GM23338 (cell line): ENCODE data around the gene C3orf62. TPM values are rescaled to one million over a fixed set of nuclear protein-coding genes. Genes with fewer than 3 reads are reported as not detected.

Experiments
- ATAC-seq: fragments of 200-7000 bp; cut with Tn5 transposase; 3 replicates; pipeline ENCODE4 v1.9.1; 2020
- DNase-seq: peaks from one replicate; pipeline ENCODE4 v3.0.0-alpha.2; 2015; ENCODE audit warnings: low spot score
- H2AFZ ChIP-seq: fragments of 200-600 bp; sonication (generic); 2 replicates; pipeline ENCODE4 v1.8.0; 2016; ENCODE audit warnings: antibody characterized with exemption, mild to moderate bottlenecking, moderate library complexity
- H3F3A ChIP-seq: fragments of 200-600 bp; sonication (generic); replicated peaks from 2 replicates; pipeline ENCODE4 v1.8.0; 2017; ENCODE audit warnings: antibody characterized with exemption, mixed run types, low read depth
- H3K27ac ChIP-seq: fragments of 200-600 bp; sonication (generic); 2 replicates; pipeline ENCODE4 v1.6.1; 2016; ENCODE audit warnings: low read depth
- H3K27me3 ChIP-seq: fragments of 200-600 bp; sonication (generic); 2 replicates; pipeline ENCODE4 v1.8.0; 2016; ENCODE audit warnings: mild to moderate bottlenecking, mixed run types, moderate library complexity; ENCODE audit not compliant: insufficient read depth
- H3K36me3 ChIP-seq: fragments of 200-600 bp; sonication (generic); 2 replicates; pipeline ENCODE4 v1.8.0; 2016; ENCODE audit warnings: mild to moderate bottlenecking; ENCODE audit not compliant: insufficient read depth
- H3K4me1 ChIP-seq: fragments of 200-600 bp; sonication (generic); 2 replicates; pipeline ENCODE4 v1.8.0; 2016; ENCODE audit warnings: mild to moderate bottlenecking, moderate library complexity; ENCODE audit not compliant: insufficient read depth
- H3K4me2 ChIP-seq: fragments of 200-600 bp; sonication (generic); 2 replicates; pipeline ENCODE4 v1.7.1; 2017; ENCODE audit warnings: mixed run types
- H3K4me3 ChIP-seq: fragments of 200-600 bp; sonication (generic); 2 replicates; pipeline ENCODE4 v1.6.1; 2016; ENCODE audit warnings: mixed run types
- H3K79me2 ChIP-seq: fragments of 200-600 bp; sonication (generic); replicated peaks from 2 replicates; pipeline ENCODE4 v1.8.0; 2017; ENCODE audit warnings: mild to moderate bottlenecking; ENCODE audit not compliant: insufficient read depth
- H3K9me2 ChIP-seq: fragments of 200-600 bp; sonication (generic); 2 replicates; pipeline ENCODE4 v1.8.0; 2017; ENCODE audit not compliant: insufficient read depth
- H4K20me1 ChIP-seq: fragments of 200-600 bp; sonication (generic); replicated peaks from 2 replicates; pipeline ENCODE4 v1.8.0; 2017; ENCODE audit warnings: mild to moderate bottlenecking; ENCODE audit not compliant: insufficient read depth
- H3K27ac Mint-ChIP-seq: 2 replicates; pipeline ENCODE4 v1.8.0; 2020; ENCODE audit warnings: inconsistent platforms, mild to moderate bottlenecking, moderate library complexity, mixed read lengths
- H3K27me3 Mint-ChIP-seq: 3 replicates; pipeline ENCODE4 v1.8.0; 2022; ENCODE audit warnings: low read depth, mild to moderate bottlenecking, moderate library complexity, mixed read lengths, inconsistent platforms; ENCODE audit not compliant: insufficient read depth, poor library complexity
- H3K36me3 Mint-ChIP-seq: 3 replicates; pipeline ENCODE4 v1.8.0; 2021; ENCODE audit warnings: low read depth, mild to moderate bottlenecking, inconsistent platforms, moderate library complexity, mixed read lengths
- H3K4me1 Mint-ChIP-seq: 3 replicates; pipeline ENCODE4 v1.8.0; 2020; ENCODE audit warnings: mild to moderate bottlenecking, inconsistent platforms, mixed read lengths
- H3K4me3 Mint-ChIP-seq: 3 replicates; pipeline ENCODE4 v1.8.0; 2021; ENCODE audit warnings: moderate library complexity, mild to moderate bottlenecking, inconsistent platforms, mixed read lengths
- H3K9me3 Mint-ChIP-seq: 3 replicates; pipeline ENCODE4 v1.8.0; 2020; ENCODE audit warnings: moderate library complexity, mild to moderate bottlenecking, inconsistent platforms, mixed read lengths
- EZH2 ChIP-seq: fragments of 200-600 bp; sonication (generic); IDR thresholded peaks from one replicate; pipeline ENCODE4 v1.8.0; 2017; ENCODE audit warnings: antibody characterized with exemption, mild to moderate bottlenecking, low read depth; ENCODE audit not compliant: unreplicated experiment
- JUNB ChIP-seq: IDR thresholded peaks from one replicate; pipeline ENCODE4 v1.6.1; 2016; ENCODE audit warnings: antibody characterized with exemption; ENCODE audit not compliant: unreplicated experiment
- STAT1 ChIP-seq: IDR thresholded peaks from one replicate; pipeline ENCODE4 v1.6.1; 2016; ENCODE audit warnings: antibody characterized with exemption; ENCODE audit not compliant: unreplicated experiment
- ZNF462 ChIP-seq: fragments of 250-450 bp; sonication (Bioruptor Pico); IDR thresholded peaks from 2 replicates; pipeline ENCODE4 v1.5.0; 2020; ENCODE audit warnings: mild to moderate bottlenecking, moderate library complexity
- polyA plus RNA-seq: library from polyadenylated mRNA; unstranded; fragments of >200 nt; fragmentation: Nextera tagmentation; extraction: Ambion mirVana; gene quantifications from 2 replicates; pipeline ENCODE4 v1.2.1, GENCODE V29; 2016
- total RNA-seq: library from RNA; depleted of rRNA; stranded (reverse); fragments of >200 nt; shearing (Covaris generic); gene quantifications from 2 replicates; pipeline ENCODE4 v1.2.3, GENCODE V29; 2014

C3orf62 gene
- total and polyA plus RNA-seq, 2 experiments from 2014 or later = 1.6 to 2.4 TPM

GRCh38 chr3:49313896-49314688, 37.1 kb upstream of the C3orf62 start (continued):
- no peak for TF ChIP-seq ZNF462 (CRISPR knock-in tag)
- no peak for TF ChIP-seq JUNB

- H3K27ac Mint-ChIP-seq = peak overlapping the region; percentile 17; the same call in 1 of the 2 replicates
- Histone ChIP-seq H3F3A (no peaks in the 10 kb centered on the region), H3K27ac (no peak overlapping the region; the same call in 1 of the 2 replicates), H3K27me3 (no peaks in the 10 kb centered on the region), H3K36me3 (peaks cover 7% of the 10 kb centered on the region; the same call in 1 of the 2 replicates), H3K4me1 (no peaks in the 10 kb centered on the region; the same call in 1 of the 2 replicates), H3K9me2 (no peaks in the 10 kb centered on the region), H4K20me1 (no peaks in the 10 kb centered on the region), H3K4me3 (no peak overlapping the region), H3K79me2 (no peaks in the 10 kb centered on the region), H2AFZ (no peak overlapping the region), H3K4me2 (no peak overlapping the region)
- H3K9me3 Mint-ChIP-seq = no peaks in the 10 kb centered on the region
- peaks cover 21% of the 10 kb centered on the region; the same call in 2 of the 3 replicates for H3K36me3 Mint-ChIP-seq
- ATAC-seq (no peak), DNase-seq (peak; percentile 31)
- peaks cover 5% of the 10 kb centered on the region; the same call in 2 of the 3 replicates for H3K4me1 Mint-ChIP-seq
- H3K4me3 Mint-ChIP-seq = no peak overlapping the region
- no peaks in the 10 kb centered on the region for H3K27me3 Mint-ChIP-seq
- TF ChIP-seq EZH2 (no peak), ZNF462 (CRISPR knock-in tag) (no peak), STAT1 (no peak)
These were observed 34.3 kb upstream of the C3orf62 start for GRCh38 chr3:49311283-49311682.
